Stimulated activated CD8-positive, alpha-beta memory T cell treated with anti-CD3 and anti-CD28 coated beads, Interleukin-4, amount 100 ng/mL, for 48 hours (primary cell): ENCODE results near the gene APOBEC3C.
"Not testable (repeated sequence)": the region's sequence is repeated elsewhere in the genome, so short reads cannot be mapped to it uniquely, and the experiment has no call there.

Experiments
- DNase-seq: peaks from one replicate; pipeline ENCODE4 v3.0.0-alpha.2; 2020

Gene APOBEC3C

GRCh38 chr22:39024519-39025308 lies 10.7 kb downstream of the APOBEC3C start:
- DNase-seq: no peak

GRCh38 chr22:39026509-39027150 lies 12.6 kb downstream of the APOBEC3C start:
- DNase-seq: no peak

GRCh38 chr22:39027717-39028116 lies 13.7 kb downstream of the APOBEC3C start:
- DNase-seq: no peak

GRCh38 chr22:39028281-39028680 lies 14.2 kb downstream of the APOBEC3C start:
- DNase-seq: no peak

- no peak for DNase-seq
These were observed 15.2 kb downstream of the APOBEC3C start for GRCh38 chr22:39029227-39029626.

GRCh38 chr22:39030705-39031104 lies 16.6 kb downstream of the APOBEC3C start:
- no peak for DNase-seq

GRCh38 chr22:39031434-39032295 lies 17.6 kb downstream of the APOBEC3C start:
- DNase-seq: not testable (repeated sequence)

GRCh38 chr22:39037071-39037470 lies 23.0 kb downstream of the APOBEC3C start:
- not testable (repeated sequence) for DNase-seq

GRCh38 chr22:39039306-39040126 lies 25.5 kb downstream of the APOBEC3C start:
- no peak for DNase-seq

GRCh38 chr22:39040155-39040537 lies 26.1 kb downstream of the APOBEC3C start:
- not testable (repeated sequence) for DNase-seq

GRCh38 chr22:39040538-39041296 lies 26.7 kb downstream of the APOBEC3C start, which contains the start of gene APOBEC3F:
TSS of gene APOBEC3F (plus strand) at chr22:39040864. CDS start at chr22:39040961, 97 bp downstream.
- peak; percentile 74 for DNase-seq

GRCh38 chr22:39041908-39042307 lies 27.9 kb downstream of the APOBEC3C start:
- no peak for DNase-seq

GRCh38 chr22:39043063-39043462 lies 29.0 kb downstream of the APOBEC3C start:
- not testable (repeated sequence) for DNase-seq

- not testable (repeated sequence) for DNase-seq
These were observed 31.1 kb downstream of the APOBEC3C start for GRCh38 chr22:39045136-39045535.

GRCh38 chr22:39049486-39049885 lies 35.4 kb downstream of the APOBEC3C start:
- DNase-seq: not testable (repeated sequence)

GRCh38 chr22:39051844-39052495 lies 37.9 kb downstream of the APOBEC3C start:
- DNase-seq: not testable (repeated sequence)

- no peak for DNase-seq
These were observed 41.6 kb downstream of the APOBEC3C start for GRCh38 chr22:39055658-39056057.

GRCh38 chr22:39061290-39061689 lies 47.2 kb downstream of the APOBEC3C start:
- not testable (repeated sequence) for DNase-seq

- DNase-seq: not testable (repeated sequence)
These were observed 47.9 kb downstream of the APOBEC3C start for GRCh38 chr22:39061951-39062350.

- DNase-seq: not testable (repeated sequence)
These were observed 49.8 kb downstream of the APOBEC3C start for GRCh38 chr22:39063904-39064303.
